GM12801 (cell line): ENCODE data around the gene NRG2.

Experiments
- CTCF ChIP-seq: IDR thresholded peaks from one replicate; pipeline ENCODE4 v1.5.1; 2011; ENCODE audit warnings: control low read depth; ENCODE audit not compliant: insufficient read length; ENCODE audit errors: extremely low read depth

Gene NRG2

GRCh38 chr5:139862803-139863202 lies 180.3 kb downstream of the NRG2 start:
- no peak for TF ChIP-seq CTCF

- TF ChIP-seq CTCF, result no peak
Measured at GRCh38 chr5:139862313-139862712, 180.8 kb downstream of the NRG2 start.

GRCh38 chr5:139861889-139862207 lies 181.3 kb downstream of the NRG2 start:
- no peak for TF ChIP-seq CTCF

- TF ChIP-seq CTCF, result no peak
Measured at GRCh38 chr5:139861021-139861888, 181.8 kb downstream of the NRG2 start.

- TF ChIP-seq CTCF, result no peak
Measured at GRCh38 chr5:139859013-139859412, 184.1 kb downstream of the NRG2 start.

- TF ChIP-seq CTCF, result no peak
Measured at GRCh38 chr5:139856714-139857113, 186.4 kb downstream of the NRG2 start.

GRCh38 chr5:139855946-139856540 lies 187.1 kb downstream of the NRG2 start:
- no peak for TF ChIP-seq CTCF
